Neural cell (in vitro differentiated cells): ENCODE measurements around the gene FPGS. TPM values are rescaled to one million over a fixed set of nuclear protein-coding genes. Genes with fewer than 3 reads are reported as not detected.

Experiments
- H2AFZ ChIP-seq: fragments of 200-600, 300-800 bp; sonication (generic), shearing (Covaris generic); 2 replicates; pipeline ENCODE4 v1.6.0; 2014; ENCODE audit warnings: low read depth, mild to moderate bottlenecking, antibody characterized with exemption, low read length, moderate library complexity
- H3F3A ChIP-seq: fragments of 200-600 bp; shearing (Covaris generic); 2 replicates; pipeline ENCODE4 v1.6.1; 2016; ENCODE audit warnings: mild to moderate bottlenecking, moderate library complexity, mixed read lengths, antibody characterized with exemption, low read length; ENCODE audit not compliant: insufficient read depth, poor library complexity, severe bottlenecking
- H3K27ac ChIP-seq: fragments of 200-600, 300-800 bp; sonication (generic), shearing (Covaris generic); 2 replicates; pipeline ENCODE4 v1.5.1; 2014; ENCODE audit warnings: mild to moderate bottlenecking, low read length, moderate library complexity
- H3K27me3 ChIP-seq: fragments of 300-800, 200-600 bp; sonication (generic), shearing (Covaris generic); 2 replicates; pipeline ENCODE4 v1.6.0; 2014; ENCODE audit warnings: mild to moderate bottlenecking, low read depth, low read length, moderate library complexity; ENCODE audit not compliant: insufficient read depth
- H3K36me3 ChIP-seq: fragments of 300-800, 200-600 bp; sonication (generic), shearing (Covaris generic); 2 replicates; pipeline ENCODE4 v1.5.1; 2014; ENCODE audit warnings: mild to moderate bottlenecking, antibody characterized with exemption, low read length, moderate library complexity; ENCODE audit not compliant: insufficient read depth
- H3K4me2 ChIP-seq: fragments of 300-800, 200-600 bp; sonication (generic), shearing (Covaris generic); 2 replicates; pipeline ENCODE4 v1.6.0; 2014; ENCODE audit warnings: mild to moderate bottlenecking, low read length
- H3K4me3 ChIP-seq: fragments of 300-800, 200-600 bp; sonication (generic), shearing (Covaris generic); 2 replicates; pipeline ENCODE4 v1.5.1; 2014; ENCODE audit warnings: mild to moderate bottlenecking, low read length, moderate library complexity
- H3K79me2 ChIP-seq: fragments of 200-600 bp; shearing (Covaris generic); replicated peaks from 2 replicates; pipeline ENCODE4 v1.6.0; 2014; ENCODE audit warnings: mild to moderate bottlenecking, low read length, moderate library complexity; ENCODE audit not compliant: insufficient read depth
- H3K9ac ChIP-seq: fragments of 300-800, 200-600 bp; sonication (generic), shearing (Covaris generic); 2 replicates; pipeline ENCODE4 v1.6.1; 2016; ENCODE audit warnings: mild to moderate bottlenecking, low read length, mixed read lengths
- H3K9me2 ChIP-seq: fragments of 200-600 bp; shearing (Covaris generic); 2 replicates; pipeline ENCODE4 v1.6.1; 2016; ENCODE audit warnings: mild to moderate bottlenecking, low read length, mixed read lengths; ENCODE audit not compliant: insufficient read depth
- H3K9me3 ChIP-seq: fragments of 200-600, 300-800 bp; sonication (generic), shearing (Covaris generic); 2 replicates; pipeline ENCODE4 v1.6.1; 2016; ENCODE audit warnings: mild to moderate bottlenecking, mixed run types, low read length, moderate library complexity, mixed read lengths
- H4K20me1 ChIP-seq: fragments of 200-600 bp; shearing (Covaris generic); 2 replicates; pipeline ENCODE4 v1.6.1; 2016; ENCODE audit warnings: mild to moderate bottlenecking, mixed run types; ENCODE audit not compliant: insufficient read depth
- EP300 ChIP-seq: fragments of 450-650 bp; conservative IDR thresholded peaks from 2 replicates; pipeline ENCODE4 v1.6.1; 2014; ENCODE audit warnings: antibody characterized with exemption, mild to moderate bottlenecking, moderate library complexity; ENCODE audit not compliant: poor library complexity, severe bottlenecking
- EZH2 ChIP-seq: fragments of 200-600, 300-800 bp; shearing (Covaris generic), sonication (generic); IDR thresholded peaks from 2 replicates; pipeline ENCODE4 v1.6.1; 2014; ENCODE audit warnings: antibody characterized with exemption, low read length, borderline replicate concordance, mild to moderate bottlenecking; ENCODE audit not compliant: insufficient read depth, poor library complexity, severe bottlenecking
- MXI1 ChIP-seq: fragments of 450-650 bp; conservative IDR thresholded peaks from 2 replicates; pipeline ENCODE4 v1.6.1; 2014; ENCODE audit warnings: antibody characterized with exemption, mild to moderate bottlenecking; ENCODE audit not compliant: poor library complexity, severe bottlenecking
- POLR2AphosphoS5 ChIP-seq: IDR thresholded peaks from 2 replicates; pipeline ENCODE4 v1.6.1; 2012
- RAD21 ChIP-seq: fragments of 450-650 bp; conservative IDR thresholded peaks from 2 replicates; pipeline ENCODE4 v1.6.1; 2014; ENCODE audit warnings: antibody characterized with exemption, mild to moderate bottlenecking, moderate library complexity
- SMC3 ChIP-seq: fragments of 450-650 bp; conservative IDR thresholded peaks from 2 replicates; pipeline ENCODE4 v1.6.1; 2014; ENCODE audit warnings: antibody characterized with exemption, mild to moderate bottlenecking, moderate library complexity; ENCODE audit not compliant: poor library complexity
- TAF1 ChIP-seq: IDR thresholded peaks from 2 replicates; pipeline ENCODE4 v1.6.1; 2012; ENCODE audit warnings: low read depth
- polyA plus RNA-seq: library from polyadenylated mRNA; depleted of rRNA; stranded (reverse); fragments of >200 nt; gene quantifications from 2 replicates; pipeline ENCODE4 v1.2.3, GENCODE V29; 2014
- TF ChIP-seq, protein P1 (sequence below): IDR thresholded peaks from 2 replicates; pipeline ENCODE4 v1.6.1; 2012; ENCODE audit warnings: borderline replicate concordance
- TF ChIP-seq, protein P2 (sequence below): fragments of 450-650 bp; IDR thresholded peaks from 2 replicates; pipeline ENCODE4 v1.5.1; 2014; ENCODE audit warnings: antibody characterized with exemption, mild to moderate bottlenecking, moderate library complexity; ENCODE audit not compliant: poor library complexity, severe bottlenecking

Gene FPGS
- polyA plus RNA-seq, 1 donor from 2014 or later, result 38.4 TPM

DNA sequence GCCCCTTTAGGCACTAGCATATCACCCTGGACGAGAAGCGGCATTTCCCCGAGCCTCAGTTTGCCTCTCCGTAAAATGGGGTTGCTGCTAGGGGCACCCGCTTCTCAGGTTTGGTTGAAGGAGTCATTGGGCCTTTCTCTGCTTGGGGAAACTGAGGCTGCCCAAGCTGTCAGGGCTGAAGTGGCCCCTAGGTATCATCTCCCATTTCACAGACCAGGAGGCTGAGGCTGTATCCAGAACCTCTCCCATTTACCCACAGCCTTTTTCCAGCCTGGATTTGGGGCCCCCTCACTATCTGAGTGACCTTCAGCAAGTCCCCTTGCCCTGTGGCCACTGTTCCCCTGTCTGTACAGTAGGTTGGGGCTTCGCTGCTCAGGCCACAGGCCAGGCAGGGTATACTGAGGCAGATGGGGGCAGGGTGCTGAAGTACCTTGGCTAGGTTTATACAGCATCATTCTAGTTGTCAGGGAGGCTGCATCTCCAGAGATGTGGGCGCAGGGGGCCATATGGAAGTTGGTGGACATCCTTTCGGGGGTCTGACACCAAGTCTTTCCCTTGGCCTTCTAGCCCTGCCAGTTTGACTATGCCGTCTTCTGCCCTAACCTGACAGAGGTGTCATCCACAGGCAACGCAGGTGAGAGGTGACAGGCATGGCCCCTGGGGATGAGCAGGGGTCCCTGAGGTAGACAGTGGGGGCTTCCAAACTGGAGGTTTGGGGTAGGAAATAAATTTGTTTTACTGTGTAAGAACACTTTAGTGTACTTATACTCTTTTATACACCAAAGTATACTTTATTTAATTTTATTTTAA lies 7.9 kb downstream of the FPGS start:
- no peak overlapping the region for H3K4me3 ChIP-seq
- H3K9me3 ChIP-seq, result no peaks in the 10 kb centered on the region
- no peak overlapping the region for H2AFZ ChIP-seq

DNA sequence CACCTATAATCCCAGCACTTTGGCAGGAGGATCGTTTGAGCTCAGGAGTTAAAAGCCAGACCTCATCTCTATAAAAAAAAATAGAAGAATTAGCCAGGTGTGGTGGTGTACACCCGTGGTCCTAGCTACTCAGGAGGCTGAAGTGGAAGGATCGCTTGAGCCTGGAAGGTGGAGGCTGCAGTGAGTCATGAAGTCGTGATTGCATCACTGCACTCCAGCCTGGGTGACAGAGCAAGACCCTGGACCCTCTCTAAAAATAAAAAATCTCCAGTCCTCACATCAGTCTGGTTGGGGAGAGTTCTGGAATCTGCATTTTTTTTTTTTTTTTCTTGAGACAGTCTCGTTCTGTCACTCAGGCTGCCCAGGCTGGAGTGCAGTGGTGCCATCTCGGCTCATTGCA lies 9.3 kb downstream of the FPGS start:
- Histone ChIP-seq H2AFZ (no peak overlapping the region), H3K4me3 (no peak overlapping the region), H3K27me3 (no peaks in the 10 kb centered on the region), H3K27ac (no peak overlapping the region), H3K9ac (no peak overlapping the region), H3K79me2 (no peaks in the 10 kb centered on the region), H3K36me3 (no peaks in the 10 kb centered on the region), H3K4me2 (no peak overlapping the region), H3K9me2 (no peaks in the 10 kb centered on the region), H3F3A (no peaks in the 10 kb centered on the region), H4K20me1 (no peaks in the 10 kb centered on the region), H3K9me3 (no peaks in the 10 kb centered on the region)
- TF ChIP-seq EP300 (no peak), POLR2AphosphoS5 (no peak), TAF1 (no peak), MXI1 (no peak), SMC3 (no peak), EZH2 (no peak), RAD21 (no peak)
- TF ChIP-seq, protein P1, sequence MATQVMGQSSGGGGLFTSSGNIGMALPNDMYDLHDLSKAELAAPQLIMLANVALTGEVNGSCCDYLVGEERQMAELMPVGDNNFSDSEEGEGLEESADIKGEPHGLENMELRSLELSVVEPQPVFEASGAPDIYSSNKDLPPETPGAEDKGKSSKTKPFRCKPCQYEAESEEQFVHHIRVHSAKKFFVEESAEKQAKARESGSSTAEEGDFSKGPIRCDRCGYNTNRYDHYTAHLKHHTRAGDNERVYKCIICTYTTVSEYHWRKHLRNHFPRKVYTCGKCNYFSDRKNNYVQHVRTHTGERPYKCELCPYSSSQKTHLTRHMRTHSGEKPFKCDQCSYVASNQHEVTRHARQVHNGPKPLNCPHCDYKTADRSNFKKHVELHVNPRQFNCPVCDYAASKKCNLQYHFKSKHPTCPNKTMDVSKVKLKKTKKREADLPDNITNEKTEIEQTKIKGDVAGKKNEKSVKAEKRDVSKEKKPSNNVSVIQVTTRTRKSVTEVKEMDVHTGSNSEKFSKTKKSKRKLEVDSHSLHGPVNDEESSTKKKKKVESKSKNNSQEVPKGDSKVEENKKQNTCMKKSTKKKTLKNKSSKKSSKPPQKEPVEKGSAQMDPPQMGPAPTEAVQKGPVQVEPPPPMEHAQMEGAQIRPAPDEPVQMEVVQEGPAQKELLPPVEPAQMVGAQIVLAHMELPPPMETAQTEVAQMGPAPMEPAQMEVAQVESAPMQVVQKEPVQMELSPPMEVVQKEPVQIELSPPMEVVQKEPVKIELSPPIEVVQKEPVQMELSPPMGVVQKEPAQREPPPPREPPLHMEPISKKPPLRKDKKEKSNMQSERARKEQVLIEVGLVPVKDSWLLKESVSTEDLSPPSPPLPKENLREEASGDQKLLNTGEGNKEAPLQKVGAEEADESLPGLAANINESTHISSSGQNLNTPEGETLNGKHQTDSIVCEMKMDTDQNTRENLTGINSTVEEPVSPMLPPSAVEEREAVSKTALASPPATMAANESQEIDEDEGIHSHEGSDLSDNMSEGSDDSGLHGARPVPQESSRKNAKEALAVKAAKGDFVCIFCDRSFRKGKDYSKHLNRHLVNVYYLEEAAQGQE, result no peak
- TF ChIP-seq, protein P2, sequence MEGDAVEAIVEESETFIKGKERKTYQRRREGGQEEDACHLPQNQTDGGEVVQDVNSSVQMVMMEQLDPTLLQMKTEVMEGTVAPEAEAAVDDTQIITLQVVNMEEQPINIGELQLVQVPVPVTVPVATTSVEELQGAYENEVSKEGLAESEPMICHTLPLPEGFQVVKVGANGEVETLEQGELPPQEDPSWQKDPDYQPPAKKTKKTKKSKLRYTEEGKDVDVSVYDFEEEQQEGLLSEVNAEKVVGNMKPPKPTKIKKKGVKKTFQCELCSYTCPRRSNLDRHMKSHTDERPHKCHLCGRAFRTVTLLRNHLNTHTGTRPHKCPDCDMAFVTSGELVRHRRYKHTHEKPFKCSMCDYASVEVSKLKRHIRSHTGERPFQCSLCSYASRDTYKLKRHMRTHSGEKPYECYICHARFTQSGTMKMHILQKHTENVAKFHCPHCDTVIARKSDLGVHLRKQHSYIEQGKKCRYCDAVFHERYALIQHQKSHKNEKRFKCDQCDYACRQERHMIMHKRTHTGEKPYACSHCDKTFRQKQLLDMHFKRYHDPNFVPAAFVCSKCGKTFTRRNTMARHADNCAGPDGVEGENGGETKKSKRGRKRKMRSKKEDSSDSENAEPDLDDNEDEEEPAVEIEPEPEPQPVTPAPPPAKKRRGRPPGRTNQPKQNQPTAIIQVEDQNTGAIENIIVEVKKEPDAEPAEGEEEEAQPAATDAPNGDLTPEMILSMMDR, result no peak

More for the DNA sequence above, 7.9 kb downstream of the FPGS start:
- H3K27me3 ChIP-seq, result no peaks in the 10 kb centered on the region
- H3K27ac ChIP-seq, result no peak overlapping the region
- no peaks in the 10 kb centered on the region for H3K79me2 ChIP-seq
- H3K9ac ChIP-seq, result no peak overlapping the region
- H3K36me3 ChIP-seq, result no peaks in the 10 kb centered on the region
- H4K20me1 ChIP-seq, result no peaks in the 10 kb centered on the region
- H3K9me2 ChIP-seq, result no peaks in the 10 kb centered on the region
- no peaks in the 10 kb centered on the region for H3F3A ChIP-seq
- no peak for TF ChIP-seq SMC3
- H3K4me2 ChIP-seq, result no peak overlapping the region
